ENCODE data around the gene PRR20G. TPM values are rescaled to one million over a fixed set of nuclear protein-coding genes. Genes with fewer than 3 reads are reported as not detected.

PRR20G gene
- total RNA-seq = not detected in 2 replicates

GRCh38 chr3:127287840-127288239 lies at the start of gene PRR20G:
Gene PRR20G (minus strand): TSS chr3:127288046. CDS start chr3:127287365, 681 bp downstream.

Other genes starting within 250 kb of the PRR20G start
- not detected in 2 replicates for gene PRR23E, start 94.9 kb downstream of the PRR20G start, total RNA-seq

All from pericardium fibroblast (primary cell).